BE2C (cell line): ENCODE measurements around the gene AGAP4.
A peak's percentile ranks its signal among the peaks of the same experiment; 100 is the strongest.
"Not testable (repeated sequence)": the region's sequence is repeated elsewhere in the genome, so short reads cannot be mapped to it uniquely, and the experiment has no call there.

Experiments
- DNase-seq: peaks from one replicate; pipeline ENCODE4 v3.0.0-alpha.2; 2020
- H3K27me3 ChIP-seq: fragments of 250-450 bp; sonication (Bioruptor Pico); 2 replicates; pipeline ENCODE4 v1.5.1; 2020; ENCODE audit warnings: mild to moderate bottlenecking
- H3K36me3 ChIP-seq: fragments of 250-450 bp; sonication (Bioruptor Pico); 2 replicates; pipeline ENCODE4 v1.5.1; 2020; ENCODE audit warnings: mild to moderate bottlenecking
- H3K4me1 ChIP-seq: fragments of 250-450 bp; sonication (Bioruptor Pico); 2 replicates; pipeline ENCODE4 v1.5.1; 2020
- H3K4me3 ChIP-seq: 2 replicates; pipeline ENCODE4 v1.5.1; 2011; ENCODE audit warnings: low read depth, low read length
- H3K9me3 ChIP-seq: fragments of 250-450 bp; sonication (Bioruptor Pico); 2 replicates; pipeline ENCODE4 v1.5.1; 2020
- TF ChIP-seq, protein P1 (sequence below): IDR thresholded peaks from 2 replicates; pipeline ENCODE4 v1.5.1; 2012; ENCODE audit warnings: mild to moderate bottlenecking, low read depth, low read length

AGAP4 gene

DNA sequence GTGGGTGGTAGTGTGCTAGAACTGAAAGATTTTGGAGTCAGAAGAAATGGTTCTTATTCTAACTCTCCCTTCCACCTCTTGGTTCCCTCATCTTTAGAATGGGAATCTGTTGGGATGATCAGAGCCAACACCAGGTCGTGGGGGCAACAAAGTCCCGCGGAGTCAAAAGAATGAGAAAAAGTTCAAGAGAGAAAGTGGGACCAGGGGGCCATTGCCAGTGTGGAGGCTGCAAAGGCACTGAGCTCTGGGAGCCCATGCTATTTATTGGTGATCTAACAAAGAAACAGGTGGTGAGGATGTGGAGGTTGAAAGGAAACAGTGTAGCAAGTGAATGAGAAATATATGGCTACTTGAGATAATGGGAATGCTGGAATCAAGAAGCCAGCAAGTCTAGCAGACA, 29.4 kb downstream of the AGAP4 start:
- no peaks in the 10 kb centered on the region for H3K9me3 ChIP-seq
- H3K4me3 ChIP-seq, result no peak overlapping the region

DNA sequence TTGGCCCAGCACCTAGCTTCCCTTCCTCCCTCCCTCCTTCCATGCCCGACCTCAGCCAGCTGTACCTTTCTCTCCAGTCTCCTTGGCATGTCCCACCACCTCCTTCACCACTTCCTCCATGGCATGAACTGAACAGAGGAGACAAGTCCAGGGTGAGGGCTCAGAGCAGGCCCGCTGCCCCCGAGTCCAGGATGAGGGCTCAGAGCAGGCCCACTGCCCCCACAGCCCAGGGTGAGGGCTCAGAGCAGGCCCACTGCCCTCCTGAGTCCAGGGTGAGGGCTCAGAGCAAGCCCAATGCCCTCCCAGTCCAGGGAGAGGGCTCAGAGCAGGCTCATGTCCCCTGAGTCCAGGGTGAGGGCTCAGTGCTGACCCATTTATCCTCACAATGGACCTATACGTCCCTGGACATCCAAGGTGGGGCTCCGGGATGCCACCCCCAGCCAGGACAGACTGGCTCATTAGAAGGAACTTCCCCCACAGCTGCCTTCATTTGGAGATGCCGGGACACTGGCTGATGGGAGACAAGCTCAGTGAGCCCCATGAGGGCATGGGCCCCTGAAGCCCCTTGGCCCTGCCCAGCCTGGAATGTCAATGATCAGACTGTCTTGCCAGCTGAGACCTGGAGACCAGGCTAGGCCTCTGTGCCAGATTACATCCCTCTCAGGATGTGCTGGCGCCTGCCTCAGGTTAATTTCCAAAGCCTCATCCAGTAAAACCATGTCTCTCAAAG, 30.0 kb downstream of the AGAP4 start:
- H3K4me1 ChIP-seq, result no peaks in the 10 kb centered on the region
- no peaks in the 10 kb centered on the region for H3K9me3 ChIP-seq
- H3K36me3 ChIP-seq, result no peaks in the 10 kb centered on the region
- no peak overlapping the region for H3K4me3 ChIP-seq
- no peak for DNase-seq
- TF ChIP-seq, protein P1, sequence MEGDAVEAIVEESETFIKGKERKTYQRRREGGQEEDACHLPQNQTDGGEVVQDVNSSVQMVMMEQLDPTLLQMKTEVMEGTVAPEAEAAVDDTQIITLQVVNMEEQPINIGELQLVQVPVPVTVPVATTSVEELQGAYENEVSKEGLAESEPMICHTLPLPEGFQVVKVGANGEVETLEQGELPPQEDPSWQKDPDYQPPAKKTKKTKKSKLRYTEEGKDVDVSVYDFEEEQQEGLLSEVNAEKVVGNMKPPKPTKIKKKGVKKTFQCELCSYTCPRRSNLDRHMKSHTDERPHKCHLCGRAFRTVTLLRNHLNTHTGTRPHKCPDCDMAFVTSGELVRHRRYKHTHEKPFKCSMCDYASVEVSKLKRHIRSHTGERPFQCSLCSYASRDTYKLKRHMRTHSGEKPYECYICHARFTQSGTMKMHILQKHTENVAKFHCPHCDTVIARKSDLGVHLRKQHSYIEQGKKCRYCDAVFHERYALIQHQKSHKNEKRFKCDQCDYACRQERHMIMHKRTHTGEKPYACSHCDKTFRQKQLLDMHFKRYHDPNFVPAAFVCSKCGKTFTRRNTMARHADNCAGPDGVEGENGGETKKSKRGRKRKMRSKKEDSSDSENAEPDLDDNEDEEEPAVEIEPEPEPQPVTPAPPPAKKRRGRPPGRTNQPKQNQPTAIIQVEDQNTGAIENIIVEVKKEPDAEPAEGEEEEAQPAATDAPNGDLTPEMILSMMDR, result no peak
- no peaks in the 10 kb centered on the region for H3K27me3 ChIP-seq

More for the DNA sequence above, 29.4 kb downstream of the AGAP4 start:
- H3K4me1 ChIP-seq, result no peaks in the 10 kb centered on the region
- TF ChIP-seq, protein P1, result no peak
- no peaks in the 10 kb centered on the region for H3K36me3 ChIP-seq
- no peak for DNase-seq
- H3K27me3 ChIP-seq, result no peaks in the 10 kb centered on the region

DNA sequence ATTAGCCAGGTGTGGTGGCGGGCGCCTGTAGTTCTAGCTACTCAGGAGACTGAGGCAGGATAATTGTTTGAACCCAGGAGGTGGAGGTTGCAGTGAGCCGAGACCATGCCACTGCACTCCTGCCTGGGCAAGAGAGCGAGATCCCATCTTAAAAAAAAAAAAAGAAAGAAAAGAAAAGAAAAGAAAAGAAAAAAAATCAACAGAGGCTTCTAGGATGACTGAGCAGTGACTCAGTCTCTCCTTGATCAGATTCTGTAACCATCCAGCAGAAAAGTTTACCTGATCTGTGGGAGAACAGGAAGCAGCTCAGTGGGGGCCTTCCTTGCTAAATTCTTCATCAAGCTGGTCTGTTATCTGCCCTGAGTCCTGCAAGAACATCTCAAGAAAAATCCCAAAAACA, 33.2 kb downstream of the AGAP4 start:
- H3K36me3 ChIP-seq, H3K27me3 ChIP-seq, H3K4me3 ChIP-seq, H3K4me1 ChIP-seq, H3K9me3 ChIP-seq, DNase-seq: not testable (repeated sequence)

DNA sequence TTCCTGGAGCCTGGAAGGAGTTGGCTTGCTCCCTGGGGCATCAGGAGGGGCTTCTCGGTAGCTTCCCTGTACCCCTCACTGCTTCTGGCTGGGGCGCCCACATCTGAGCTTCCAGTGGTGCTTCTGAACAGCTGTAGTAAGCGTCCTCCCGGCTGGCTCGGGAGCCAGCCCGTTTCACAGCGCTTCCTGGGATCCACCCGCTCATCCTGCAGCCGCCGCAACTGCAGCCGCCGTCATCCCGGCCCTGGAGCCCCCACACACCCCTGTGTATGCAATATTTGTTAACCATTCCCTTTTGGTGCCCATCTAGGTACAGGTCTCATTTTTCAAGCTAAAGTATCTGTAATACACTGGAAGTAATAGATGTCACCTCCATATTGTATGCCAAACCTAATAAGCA, 34.3 kb downstream of the AGAP4 start:
- not testable (repeated sequence) for DNase-seq, H3K4me3 ChIP-seq, H3K9me3 ChIP-seq, H3K36me3 ChIP-seq, H3K4me1 ChIP-seq, H3K27me3 ChIP-seq

DNA sequence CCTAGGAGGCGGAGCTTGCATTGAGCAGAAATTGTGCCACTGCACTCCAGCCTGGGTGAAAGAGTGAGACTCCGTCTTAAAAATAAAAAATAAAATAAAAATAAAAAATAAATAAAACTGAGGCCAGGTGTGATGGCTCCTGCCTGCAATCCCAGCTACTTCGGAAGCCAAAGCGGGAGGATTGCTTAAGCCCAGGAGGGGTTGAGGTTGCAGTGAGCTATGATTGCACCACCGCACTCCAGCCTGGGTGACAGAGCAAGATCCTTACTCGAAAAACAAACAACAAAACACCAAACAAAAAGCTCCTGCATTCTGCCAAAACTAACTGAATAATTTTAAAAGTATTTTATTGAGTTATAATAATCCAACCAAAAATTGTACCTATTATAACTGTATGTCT, 36.2 kb downstream of the AGAP4 start:
- H3K27me3 ChIP-seq, result no peaks in the 10 kb centered on the region
- H3K4me1 ChIP-seq, result no peaks in the 10 kb centered on the region
- TF ChIP-seq, protein P1, result no peak
- H3K36me3 ChIP-seq, result no peaks in the 10 kb centered on the region
- DNase-seq, result no peak
- H3K4me3 ChIP-seq, result no peak overlapping the region
- H3K9me3 ChIP-seq, result no peaks in the 10 kb centered on the region

DNA sequence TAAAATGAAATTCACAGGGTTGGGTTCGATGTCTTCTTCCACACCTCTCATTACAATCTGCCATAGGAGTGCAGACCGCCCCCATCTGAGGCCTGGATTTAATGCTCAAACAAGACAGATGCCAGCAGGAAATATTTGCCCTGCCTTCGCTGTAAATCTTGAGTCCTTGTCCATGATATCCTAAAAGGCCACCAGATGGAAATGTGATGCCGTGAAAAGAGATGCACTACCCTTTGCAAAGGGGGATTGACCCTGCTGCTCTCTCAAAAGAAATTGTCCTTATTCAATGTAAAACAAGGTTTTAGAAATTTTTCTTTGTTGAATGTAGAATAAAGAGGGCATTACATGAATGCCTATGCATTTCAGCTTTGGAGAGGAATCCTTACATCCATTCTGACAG, 37.5 kb downstream of the AGAP4 start:
- no peaks in the 10 kb centered on the region for H3K27me3 ChIP-seq
- no peak overlapping the region for H3K4me3 ChIP-seq
- TF ChIP-seq, protein P1, result peak; percentile 56
- peak; percentile 45 for DNase-seq
- no peaks in the 10 kb centered on the region for H3K4me1 ChIP-seq
- no peaks in the 10 kb centered on the region for H3K36me3 ChIP-seq
- H3K9me3 ChIP-seq, result no peaks in the 10 kb centered on the region

DNA sequence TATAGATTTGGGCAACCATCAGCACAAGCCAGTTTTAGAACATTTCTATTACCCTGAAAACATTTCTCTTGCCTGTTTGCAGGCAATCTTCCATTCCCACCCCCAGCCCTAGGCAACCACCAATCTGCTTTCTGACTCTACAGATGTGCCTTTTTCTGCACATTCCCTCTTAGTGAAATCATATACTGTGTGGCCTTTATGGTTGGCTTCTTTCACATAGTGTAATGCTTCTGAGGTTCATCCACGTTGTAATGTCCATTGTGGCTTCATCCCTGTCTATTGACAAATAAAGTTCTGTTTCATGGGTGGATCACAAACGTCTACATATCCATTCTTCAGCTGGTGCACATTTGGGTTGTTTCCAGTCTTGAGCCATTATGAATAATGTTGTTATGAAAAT, 42.3 kb downstream of the AGAP4 start:
- not testable (repeated sequence) for H3K36me3 ChIP-seq, H3K27me3 ChIP-seq, H3K4me3 ChIP-seq, DNase-seq, H3K9me3 ChIP-seq, H3K4me1 ChIP-seq

DNA sequence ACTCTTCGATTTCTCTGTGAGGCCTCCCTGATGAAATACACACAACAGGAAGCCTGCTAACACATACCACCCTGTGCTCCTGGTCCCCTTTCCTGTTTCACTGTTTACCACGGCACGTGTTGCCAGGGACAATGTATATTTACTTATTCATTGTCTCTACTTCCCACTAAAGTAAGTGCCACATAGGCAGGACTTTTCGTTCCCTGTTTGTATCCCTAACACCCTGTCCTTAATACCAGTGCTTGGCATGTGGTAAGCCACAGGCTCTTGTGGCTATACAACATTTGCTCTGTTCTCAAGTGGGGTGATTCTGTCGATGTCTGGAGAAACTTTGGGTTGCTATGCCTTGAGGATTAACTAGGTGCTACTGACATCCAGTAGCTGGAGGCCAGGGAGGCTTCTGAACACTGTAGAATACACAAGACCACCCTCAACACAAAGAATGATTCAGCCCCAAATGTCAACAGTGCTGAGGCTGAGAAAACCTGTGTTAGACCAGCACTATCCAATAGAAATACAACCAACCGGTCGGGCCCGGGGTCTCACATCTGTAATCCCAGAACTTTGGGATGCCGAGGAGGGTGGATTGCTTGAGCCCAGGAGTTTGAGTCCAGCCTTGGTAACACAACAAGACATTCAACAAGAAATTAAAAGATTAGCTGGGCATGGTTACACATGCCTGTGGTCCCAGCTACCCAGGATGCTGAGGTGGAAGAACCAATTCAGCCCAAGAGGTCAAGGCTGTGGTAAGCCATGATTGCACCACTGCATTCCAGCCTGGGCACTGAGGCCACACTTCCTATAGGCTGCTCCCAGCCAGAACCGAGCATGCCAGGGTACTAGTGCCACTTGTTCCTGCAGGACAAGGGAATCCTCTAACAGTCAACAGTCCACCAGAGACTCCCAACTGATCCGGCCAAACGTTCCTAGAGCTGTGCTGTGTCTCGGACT, 44.0 kb downstream of the AGAP4 start:
- H3K4me3 ChIP-seq, H3K36me3 ChIP-seq, H3K9me3 ChIP-seq, H3K4me1 ChIP-seq, DNase-seq, H3K27me3 ChIP-seq: not testable (repeated sequence)

DNA sequence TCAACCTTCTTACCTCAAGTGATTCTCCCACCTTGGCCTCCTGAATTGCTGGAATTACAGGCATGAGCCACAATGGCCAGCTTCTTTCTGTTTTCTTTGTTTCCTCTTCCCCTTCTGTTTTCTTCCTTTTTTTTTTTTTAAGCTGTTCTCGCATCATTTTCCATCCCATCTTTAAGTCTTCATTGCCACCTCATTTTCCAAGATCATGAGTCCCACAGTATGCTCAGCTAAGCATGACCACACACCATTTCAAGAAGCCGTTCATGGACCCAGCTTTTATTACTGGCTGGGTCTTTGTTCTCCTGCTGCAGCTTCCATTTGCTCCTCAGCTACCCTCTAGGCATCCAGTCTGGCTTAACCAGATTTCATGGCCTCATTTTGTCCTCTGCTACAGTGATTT, 52.5 kb downstream of the AGAP4 start:
- not testable (repeated sequence) for H3K9me3 ChIP-seq, H3K4me1 ChIP-seq, H3K4me3 ChIP-seq, H3K27me3 ChIP-seq, DNase-seq, H3K36me3 ChIP-seq

DNA sequence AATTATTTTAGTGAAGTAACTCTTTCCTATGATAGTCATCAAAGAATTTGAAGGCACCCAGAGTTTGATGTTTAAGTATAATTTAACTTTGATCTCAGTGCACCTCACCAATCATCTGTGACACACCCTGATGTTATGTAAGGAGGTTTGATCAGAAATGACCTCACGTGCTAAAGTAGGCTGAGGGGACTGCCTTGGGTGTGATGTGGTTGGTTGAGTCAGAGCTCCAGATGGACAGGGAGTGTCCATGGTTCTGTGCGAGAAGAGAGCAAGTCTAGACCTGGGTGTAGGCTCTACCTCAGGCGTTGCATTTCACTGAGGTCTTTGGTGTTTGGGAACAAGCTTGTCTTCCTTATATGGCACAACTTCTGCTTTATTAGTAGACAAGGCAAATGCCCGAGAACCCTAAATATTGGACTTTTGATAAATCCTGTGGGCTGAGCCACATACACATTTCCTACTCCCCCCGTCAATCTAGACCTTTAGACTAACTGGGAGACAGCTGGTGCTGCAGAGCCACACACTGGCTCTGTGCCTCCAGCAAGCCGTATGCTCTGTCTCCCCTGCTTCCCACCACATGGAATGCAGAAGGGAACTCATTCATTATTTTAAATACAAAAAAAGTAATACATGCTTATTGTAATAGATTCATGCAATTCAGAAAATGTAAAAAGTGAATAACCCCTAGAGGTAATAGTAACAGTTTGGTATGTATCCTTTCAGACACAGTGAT, 56.4 kb downstream of the AGAP4 start:
- DNase-seq, H3K9me3 ChIP-seq, H3K4me1 ChIP-seq, H3K27me3 ChIP-seq, H3K36me3 ChIP-seq, H3K4me3 ChIP-seq: not testable (repeated sequence)

DNA sequence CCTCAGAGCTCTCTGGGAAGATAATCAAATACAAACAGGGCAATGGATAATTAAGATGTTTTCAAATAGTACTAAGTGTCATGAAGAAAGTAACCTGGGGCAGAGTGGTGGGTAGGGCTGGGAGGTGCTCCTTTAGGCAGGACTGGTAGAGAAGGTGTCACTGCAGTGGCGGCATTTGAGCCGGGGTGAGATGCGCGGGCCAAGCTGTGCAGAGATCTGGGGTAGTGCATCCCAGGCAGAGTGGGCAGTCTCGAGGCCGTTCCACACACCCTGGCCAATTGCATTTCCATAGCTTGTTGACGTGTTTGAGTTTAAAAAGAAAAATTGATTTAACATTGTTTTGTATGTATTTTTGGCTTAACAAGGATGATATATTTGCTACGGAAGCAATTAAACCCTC, 57.3 kb downstream of the AGAP4 start:
- H3K36me3 ChIP-seq, H3K27me3 ChIP-seq, H3K4me3 ChIP-seq, DNase-seq, H3K4me1 ChIP-seq, H3K9me3 ChIP-seq: not testable (repeated sequence)
